GM12878 (cell line): Measurements from ENCODE around the gene TMPRSS3. TPM values are rescaled to one million over a fixed set of nuclear protein-coding genes. Genes with fewer than 3 reads are reported as not detected.

Source experiments
- ATF7 ChIP-seq: fragments of 450-650 bp; IDR thresholded peaks from 2 replicates; pipeline ENCODE4 v1.6.1; 2016; ENCODE audit warnings: low read depth, mild to moderate bottlenecking
- CBX5 ChIP-seq: sonication (generic); IDR thresholded peaks from 2 replicates; pipeline ENCODE4 v1.6.1; 2016; ENCODE audit warnings: low read depth, moderate library complexity, mild to moderate bottlenecking, inconsistent platforms
- CHD4 ChIP-seq: fragments of 200-600 bp; sonication (generic); IDR thresholded peaks from 2 replicates; pipeline ENCODE4 v1.6.1; 2016; ENCODE audit warnings: mild to moderate bottlenecking
- CREM ChIP-seq: IDR thresholded peaks from 2 replicates; pipeline ENCODE4 v1.6.1; 2014; ENCODE audit warnings: antibody characterized with exemption, low read depth
- EGR1 ChIP-seq, 2 experiments: IDR thresholded peaks; 1 replicate in 1 of 2; 2 replicates in 1 of 2; pipeline ENCODE4 v1.6.1; 2011 to 2012; ENCODE audit warnings: low read depth in 2 of 2, low read length in 2 of 2, borderline replicate concordance in 1 of 2, mild to moderate bottlenecking in 1 of 2, moderate library complexity in 1 of 2
- FOXM1 ChIP-seq: IDR thresholded peaks from 2 replicates; pipeline ENCODE4 v1.6.1; 2012; ENCODE audit warnings: low read depth, mild to moderate bottlenecking, inconsistent platforms, low read length, moderate library complexity
- IKZF2 ChIP-seq, 2 experiments: fragments of 450-650 bp; IDR thresholded peaks; 2 replicates each; pipeline ENCODE4 v1.6.1; 2017; ENCODE audit warnings: mild to moderate bottlenecking in 2 of 2, moderate library complexity in 2 of 2
- KDM1A ChIP-seq: fragments of 200-600 bp; sonication (generic); IDR thresholded peaks from 2 replicates; pipeline ENCODE4 v1.6.1; 2016; ENCODE audit warnings: borderline replicate concordance
- MXI1 ChIP-seq: fragments of 150-350 bp; IDR thresholded peaks from 2 replicates; pipeline ENCODE4 v1.6.1; 2011; ENCODE audit warnings: low read depth, mild to moderate bottlenecking, inconsistent platforms, low read length, improper control_type of control experiment
- NFIC ChIP-seq: IDR thresholded peaks from 2 replicates; pipeline ENCODE4 v1.6.1; 2012; ENCODE audit warnings: low read depth, mild to moderate bottlenecking, inconsistent platforms, low read length, moderate library complexity
- NFYB ChIP-seq: IDR thresholded peaks from 2 replicates; pipeline ENCODE4 v1.6.1; 2011; ENCODE audit warnings: low read depth, mild to moderate bottlenecking, low read length, improper control_type of control experiment, moderate library complexity; ENCODE audit not compliant: insufficient read depth
- NR2F1 ChIP-seq: fragments of 450-650 bp; conservative IDR thresholded peaks from 2 replicates; pipeline ENCODE4 v1.6.1; 2017; ENCODE audit warnings: mild to moderate bottlenecking
- SPI1 ChIP-seq: IDR thresholded peaks from 2 replicates; pipeline ENCODE4 v1.6.1; 2011; ENCODE audit warnings: low read depth, mild to moderate bottlenecking, low read length, moderate library complexity, borderline replicate concordance; ENCODE audit not compliant: insufficient read depth
- TBL1XR1 ChIP-seq: IDR thresholded peaks from 2 replicates; pipeline ENCODE4 v1.6.1; 2012; ENCODE audit warnings: low read depth, low read length, improper control_type of control experiment
- ZBED1 ChIP-seq: IDR thresholded peaks from 2 replicates; pipeline ENCODE4 v1.6.1; 2016; ENCODE audit warnings: borderline replicate concordance
- ZNF217 ChIP-seq: fragments of 450-650 bp; IDR thresholded peaks from 2 replicates; pipeline ENCODE4 v1.6.1; 2017; ENCODE audit warnings: antibody characterized with exemption, mild to moderate bottlenecking
- ZZZ3 ChIP-seq: IDR thresholded peaks from 2 replicates; pipeline ENCODE4 v1.6.1; 2011; ENCODE audit warnings: low read depth; ENCODE audit not compliant: control insufficient read depth, insufficient read length
- polyA plus RNA-seq, 11 experiments: library from polyadenylated mRNA; depleted of rRNA in 4 of 11; unstranded in 6 of 11; stranded (reverse) in 5 of 11; fragments of >200 nt; fragmentation: Nextera tagmentation in 4 of 11; fragmentation: Illumina TruSeq in 1 of 11; extraction: Ambion mirVana in 4 of 11; extraction: Trizol in 1 of 11; gene quantifications; 1 replicate in 1 of 11; 2 replicates in 10 of 11; pipeline versions ENCODE4 v1.2.1 to v1.2.3, GENCODE V29; 2011 to 2016; ENCODE audit warnings: inconsistent platforms in 2 of 11, missing spikeins in 2 of 11, low read depth in 1 of 11
- total RNA-seq, 4 experiments: library from RNA; depleted of rRNA in 3 of 4; stranded (reverse); fragments of >200 nt in 3 of 4; fragmentation: Illumina TruSeq in 1 of 4; extraction: Trizol in 1 of 4; gene quantifications; 2 replicates each; pipeline versions ENCODE4 v1.2.1 to v1.2.3, GENCODE V29; 2013 to 2021
- TF ChIP-seq, protein P1 (sequence below): IDR thresholded peaks from 2 replicates; pipeline ENCODE4 v1.6.1; 2011; ENCODE audit warnings: borderline replicate concordance, low read depth, mild to moderate bottlenecking, moderate library complexity, low read length; ENCODE audit not compliant: insufficient read depth, poor library complexity, severe bottlenecking
- TF ChIP-seq, protein P2 (sequence below): fragments of 150-350 bp; IDR thresholded peaks from 2 replicates; pipeline ENCODE4 v1.6.1; 2016; ENCODE audit warnings: low read depth, low read length
- TF ChIP-seq, protein P3 (sequence below): fragments of 450-650 bp; IDR thresholded peaks from 2 replicates; pipeline ENCODE4 v1.6.1; 2018; ENCODE audit warnings: mild to moderate bottlenecking, low read depth, moderate library complexity; ENCODE audit not compliant: partially characterized antibody
- TF ChIP-seq, protein P4 (sequence below): fragments of 450-650 bp; IDR thresholded peaks from 2 replicates; pipeline ENCODE4 v1.6.1; 2017; ENCODE audit warnings: mild to moderate bottlenecking, low read depth, inconsistent platforms; ENCODE audit not compliant: poor library complexity, severe bottlenecking

The TMPRSS3 gene
- total and polyA plus RNA-seq, 10 of the 15 experiments (the other 5 are each of a cell fraction or from before 2014, with no cell fraction given) = 0.51 to 1.5 (median 0.82) TPM; not detected in 1

DNA sequence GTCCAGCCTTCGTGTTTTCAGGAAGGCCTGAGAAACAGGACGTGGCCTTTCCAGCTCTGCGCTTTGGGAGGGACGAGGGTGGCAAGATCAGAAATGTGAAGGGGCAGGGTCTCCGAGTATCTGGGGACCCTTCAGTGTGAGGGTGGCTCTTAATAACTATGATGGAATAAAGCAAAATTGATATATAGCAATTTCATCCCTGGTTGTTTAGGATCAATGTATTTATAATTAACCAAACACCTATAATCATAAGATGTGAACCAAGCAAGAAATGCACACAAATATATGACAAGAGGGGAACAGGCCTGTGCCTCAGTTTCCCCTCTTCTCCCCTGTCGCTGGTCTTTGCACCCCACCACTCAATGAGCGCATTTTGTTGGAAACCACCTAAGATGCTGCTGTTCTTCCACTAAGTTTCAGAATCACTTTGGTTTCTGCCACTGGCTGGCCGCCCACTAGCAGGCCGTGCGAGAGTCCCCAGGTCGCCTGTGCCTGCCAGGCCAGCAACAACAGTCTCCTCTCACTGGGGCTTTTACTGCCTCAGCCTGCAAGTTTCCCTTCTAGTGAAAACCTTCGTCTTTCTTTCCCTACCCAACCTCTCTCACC, 44.4 kb upstream of the TMPRSS3 start (continued):
- TF ChIP-seq, protein P1, sequence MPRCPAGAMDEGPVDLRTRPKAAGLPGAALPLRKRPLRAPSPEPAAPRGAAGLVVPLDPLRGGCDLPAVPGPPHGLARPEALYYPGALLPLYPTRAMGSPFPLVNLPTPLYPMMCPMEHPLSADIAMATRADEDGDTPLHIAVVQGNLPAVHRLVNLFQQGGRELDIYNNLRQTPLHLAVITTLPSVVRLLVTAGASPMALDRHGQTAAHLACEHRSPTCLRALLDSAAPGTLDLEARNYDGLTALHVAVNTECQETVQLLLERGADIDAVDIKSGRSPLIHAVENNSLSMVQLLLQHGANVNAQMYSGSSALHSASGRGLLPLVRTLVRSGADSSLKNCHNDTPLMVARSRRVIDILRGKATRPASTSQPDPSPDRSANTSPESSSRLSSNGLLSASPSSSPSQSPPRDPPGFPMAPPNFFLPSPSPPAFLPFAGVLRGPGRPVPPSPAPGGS = peak; percentile 61
- TF ChIP-seq FOXM1 (peak; percentile 56; the same call in 1 of the 2 replicates), IKZF2 (IDR thresholded peaks at IDR 0.05) (peak; percentile 8 to 26; a peak in 2 of 4 replicates), CHD4 (no peak), KDM1A (no peak), NR2F1 (0 out of 2 replicates have a peak, but pooled peaks have one; percentile 22), CBX5 (peak; percentile 71; the same call in 1 of the 2 replicates), ZZZ3 (no peak), TBL1XR1 (0 out of 2 replicates have a peak, but pooled peaks have one; percentile 60), NFYB (no peak), ZBED1 (no peak), ATF7 (no peak; the same call in 1 of the 2 replicates), CREM (no peak), SPI1 (no peak), NFIC (peak; percentile 39), MXI1 (no peak), ZNF217 (peak; percentile 52), EGR1 (IDR thresholded peaks at IDR 0.05; ENCODE audit: borderline replicate concordance in 1 of 2, low read depth in 2 of 2, low read length in 2 of 2) (peak in 1 of 2 experiments; percentile 66; a peak in 1 of 3 replicates)
- TF ChIP-seq, protein P2, sequence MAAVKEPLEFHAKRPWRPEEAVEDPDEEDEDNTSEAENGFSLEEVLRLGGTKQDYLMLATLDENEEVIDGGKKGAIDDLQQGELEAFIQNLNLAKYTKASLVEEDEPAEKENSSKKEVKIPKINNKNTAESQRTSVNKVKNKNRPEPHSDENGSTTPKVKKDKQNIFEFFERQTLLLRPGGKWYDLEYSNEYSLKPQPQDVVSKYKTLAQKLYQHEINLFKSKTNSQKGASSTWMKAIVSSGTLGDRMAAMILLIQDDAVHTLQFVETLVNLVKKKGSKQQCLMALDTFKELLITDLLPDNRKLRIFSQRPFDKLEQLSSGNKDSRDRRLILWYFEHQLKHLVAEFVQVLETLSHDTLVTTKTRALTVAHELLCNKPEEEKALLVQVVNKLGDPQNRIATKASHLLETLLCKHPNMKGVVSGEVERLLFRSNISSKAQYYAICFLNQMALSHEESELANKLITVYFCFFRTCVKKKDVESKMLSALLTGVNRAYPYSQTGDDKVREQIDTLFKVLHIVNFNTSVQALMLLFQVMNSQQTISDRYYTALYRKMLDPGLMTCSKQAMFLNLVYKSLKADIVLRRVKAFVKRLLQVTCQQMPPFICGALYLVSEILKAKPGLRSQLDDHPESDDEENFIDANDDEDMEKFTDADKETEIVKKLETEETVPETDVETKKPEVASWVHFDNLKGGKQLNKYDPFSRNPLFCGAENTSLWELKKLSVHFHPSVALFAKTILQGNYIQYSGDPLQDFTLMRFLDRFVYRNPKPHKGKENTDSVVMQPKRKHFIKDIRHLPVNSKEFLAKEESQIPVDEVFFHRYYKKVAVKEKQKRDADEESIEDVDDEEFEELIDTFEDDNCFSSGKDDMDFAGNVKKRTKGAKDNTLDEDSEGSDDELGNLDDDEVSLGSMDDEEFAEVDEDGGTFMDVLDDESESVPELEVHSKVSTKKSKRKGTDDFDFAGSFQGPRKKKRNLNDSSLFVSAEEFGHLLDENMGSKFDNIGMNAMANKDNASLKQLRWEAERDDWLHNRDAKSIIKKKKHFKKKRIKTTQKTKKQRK = no peak
- TF ChIP-seq, protein P3, sequence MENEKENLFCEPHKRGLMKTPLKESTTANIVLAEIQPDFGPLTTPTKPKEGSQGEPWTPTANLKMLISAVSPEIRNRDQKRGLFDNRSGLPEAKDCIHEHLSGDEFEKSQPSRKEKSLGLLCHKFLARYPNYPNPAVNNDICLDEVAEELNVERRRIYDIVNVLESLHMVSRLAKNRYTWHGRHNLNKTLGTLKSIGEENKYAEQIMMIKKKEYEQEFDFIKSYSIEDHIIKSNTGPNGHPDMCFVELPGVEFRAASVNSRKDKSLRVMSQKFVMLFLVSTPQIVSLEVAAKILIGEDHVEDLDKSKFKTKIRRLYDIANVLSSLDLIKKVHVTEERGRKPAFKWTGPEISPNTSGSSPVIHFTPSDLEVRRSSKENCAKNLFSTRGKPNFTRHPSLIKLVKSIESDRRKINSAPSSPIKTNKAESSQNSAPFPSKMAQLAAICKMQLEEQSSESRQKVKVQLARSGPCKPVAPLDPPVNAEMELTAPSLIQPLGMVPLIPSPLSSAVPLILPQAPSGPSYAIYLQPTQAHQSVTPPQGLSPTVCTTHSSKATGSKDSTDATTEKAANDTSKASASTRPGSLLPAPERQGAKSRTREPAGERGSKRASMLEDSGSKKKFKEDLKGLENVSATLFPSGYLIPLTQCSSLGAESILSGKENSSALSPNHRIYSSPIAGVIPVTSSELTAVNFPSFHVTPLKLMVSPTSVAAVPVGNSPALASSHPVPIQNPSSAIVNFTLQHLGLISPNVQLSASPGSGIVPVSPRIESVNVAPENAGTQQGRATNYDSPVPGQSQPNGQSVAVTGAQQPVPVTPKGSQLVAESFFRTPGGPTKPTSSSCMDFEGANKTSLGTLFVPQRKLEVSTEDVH = no peak
- TF ChIP-seq, protein P4, sequence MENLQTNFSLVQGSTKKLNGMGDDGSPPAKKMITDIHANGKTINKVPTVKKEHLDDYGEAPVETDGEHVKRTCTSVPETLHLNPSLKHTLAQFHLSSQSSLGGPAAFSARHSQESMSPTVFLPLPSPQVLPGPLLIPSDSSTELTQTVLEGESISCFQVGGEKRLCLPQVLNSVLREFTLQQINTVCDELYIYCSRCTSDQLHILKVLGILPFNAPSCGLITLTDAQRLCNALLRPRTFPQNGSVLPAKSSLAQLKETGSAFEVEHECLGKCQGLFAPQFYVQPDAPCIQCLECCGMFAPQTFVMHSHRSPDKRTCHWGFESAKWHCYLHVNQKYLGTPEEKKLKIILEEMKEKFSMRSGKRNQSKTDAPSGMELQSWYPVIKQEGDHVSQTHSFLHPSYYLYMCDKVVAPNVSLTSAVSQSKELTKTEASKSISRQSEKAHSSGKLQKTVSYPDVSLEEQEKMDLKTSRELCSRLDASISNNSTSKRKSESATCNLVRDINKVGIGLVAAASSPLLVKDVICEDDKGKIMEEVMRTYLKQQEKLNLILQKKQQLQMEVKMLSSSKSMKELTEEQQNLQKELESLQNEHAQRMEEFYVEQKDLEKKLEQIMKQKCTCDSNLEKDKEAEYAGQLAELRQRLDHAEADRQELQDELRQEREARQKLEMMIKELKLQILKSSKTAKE = peak; percentile 62
